ENCODE results near the gene PCDHGA7.
"Not testable (repeated sequence)": the region's sequence is repeated elsewhere in the genome, so short reads cannot be mapped to it uniquely, and the experiment has no call there.

PCDHGA7 gene

GRCh38 chr5:141375444-141376155, 6.9 kb upstream of the PCDHGA7 start:
- peaks cover 11 to 13% of the 10 kb centered on the region in 2 donors for H3K36me3 Mint-ChIP-seq
- not testable (repeated sequence) for H3K4me1 Mint-ChIP-seq; H3K27ac Mint-ChIP-seq; ATAC-seq (replicated peaks); H3K4me3 Mint-ChIP-seq; DNase-seq
- peaks cover 21 to 26% of the 10 kb centered on the region in 2 donors for H3K9me3 Mint-ChIP-seq
- peaks cover 37 to 66% of the 10 kb centered on the region in 2 donors for H3K27me3 Mint-ChIP-seq

GRCh38 chr5:141383345-141383744, 803 bp downstream of the PCDHGA7 start:
- no peak overlapping the region for H3K27ac Mint-ChIP-seq
- H3K9me3 Mint-ChIP-seq = peaks cover 8 to 9% of the 10 kb centered on the region in 2 donors
- peaks cover 58 to 71% of the 10 kb centered on the region in 2 donors for H3K27me3 Mint-ChIP-seq
- peaks cover 0 to 4% of the 10 kb centered on the region in 2 donors for H3K4me1 Mint-ChIP-seq
- H3K36me3 Mint-ChIP-seq = peaks cover 4 to 6% of the 10 kb centered on the region in 2 donors
- ATAC-seq (replicated peaks) = no peak
- H3K4me3 Mint-ChIP-seq = peak overlapping the region in 1 of 2 donors; percentile 81
- DNase-seq = no peak

- peaks cover 9 to 10% of the 10 kb centered on the region in 2 donors for H3K9me3 Mint-ChIP-seq
- H3K4me3 Mint-ChIP-seq = no peak overlapping the region
- DNase-seq (no peak), ATAC-seq (replicated peaks) (no peak)
- H3K36me3 Mint-ChIP-seq = peaks cover 9 to 10% of the 10 kb centered on the region in 2 donors
- peaks cover 71 to 79% of the 10 kb centered on the region in 2 donors for H3K27me3 Mint-ChIP-seq
- peaks cover 0 to 4% of the 10 kb centered on the region in 2 donors for H3K4me1 Mint-ChIP-seq
- H3K27ac Mint-ChIP-seq = no peak overlapping the region
Measured at GRCh38 chr5:141384471-141385267, 2.1 kb downstream of the PCDHGA7 start.

- not testable (repeated sequence) for DNase-seq, H3K27ac Mint-ChIP-seq, H3K4me1 Mint-ChIP-seq
- Mint-ChIP-seq H3K4me3 (peak within 1 kb of the TSS; percentile 57 to 68), H3K9me3 (peaks cover 17 to 19% of the 10 kb centered on the region in 2 donors), H3K36me3 (peaks cover 11 to 19% of the 10 kb centered on the region in 2 donors), H3K27me3 (peaks cover 70 to 85% of the 10 kb centered on the region in 2 donors)
- ATAC-seq (replicated peaks) = peak in 1 of 2 donors; percentile 34
Measured at GRCh38 chr5:141387557-141388311, 5.2 kb downstream of the PCDHGA7 start, which contains the start of gene PCDHGB4. Gene PCDHGB4 (plus strand): TSS chr5:141387698. CDS start chr5:141387885, 187 bp downstream.

- Mint-ChIP-seq H3K4me3 (no peak overlapping the region), H3K27ac (no peak overlapping the region), H3K4me1 (peaks cover 0 to 5% of the 10 kb centered on the region in 2 donors), H3K36me3 (peaks cover 9 to 17% of the 10 kb centered on the region in 2 donors), H3K27me3 (peaks cover 67 to 84% of the 10 kb centered on the region in 2 donors), H3K9me3 (peaks cover 19 to 20% of the 10 kb centered on the region in 2 donors)
- DNase-seq = no peak
- ATAC-seq (replicated peaks) = no peak
Measured at GRCh38 chr5:141388661-141389060, 6.1 kb downstream of the PCDHGA7 start.

- peaks cover 0 to 5% of the 10 kb centered on the region in 2 donors for H3K4me1 Mint-ChIP-seq
- H3K4me3 Mint-ChIP-seq = no peak overlapping the region
- H3K27me3 Mint-ChIP-seq = peaks cover 67 to 83% of the 10 kb centered on the region in 2 donors
- H3K27ac Mint-ChIP-seq = peak overlapping the region; percentile 52
- ATAC-seq (replicated peaks) = no peak
- no peak for DNase-seq
- H3K36me3 Mint-ChIP-seq = peaks cover 13 to 17% of the 10 kb centered on the region in 2 donors
- peaks cover 23 to 25% of the 10 kb centered on the region in 2 donors for H3K9me3 Mint-ChIP-seq
Measured at GRCh38 chr5:141389153-141390042, 6.9 kb downstream of the PCDHGA7 start.

- peak within 1 kb of the TSS; percentile 73 for H3K27ac Mint-ChIP-seq
- DNase-seq = no peak
- H3K36me3 Mint-ChIP-seq = peaks cover 16 to 20% of the 10 kb centered on the region in 2 donors
- peak within 1 kb of the TSS; percentile 2 to 47 for H3K4me3 Mint-ChIP-seq
- H3K27me3 Mint-ChIP-seq = peaks cover 62 to 75% of the 10 kb centered on the region in 2 donors
- peaks cover 20 to 22% of the 10 kb centered on the region in 2 donors for H3K9me3 Mint-ChIP-seq
- H3K4me1 Mint-ChIP-seq = peaks cover 0 to 5% of the 10 kb centered on the region in 2 donors
- no peak for ATAC-seq (replicated peaks)
Measured at GRCh38 chr5:141392429-141393198, 10.1 kb downstream of the PCDHGA7 start, which contains the start of gene PCDHGA8. Gene PCDHGA8 (plus strand): TSS chr5:141392633. CDS start chr5:141392814, 181 bp downstream.

- H3K4me3 Mint-ChIP-seq = no peak overlapping the region
- no peak overlapping the region for H3K27ac Mint-ChIP-seq
- peaks cover 20 to 22% of the 10 kb centered on the region in 2 donors for H3K9me3 Mint-ChIP-seq
- H3K27me3 Mint-ChIP-seq = peaks cover 60 to 73% of the 10 kb centered on the region in 2 donors
- DNase-seq = no peak
- no peak for ATAC-seq (replicated peaks)
- peaks cover 16 to 20% of the 10 kb centered on the region in 2 donors for H3K36me3 Mint-ChIP-seq
- peaks cover 0 to 5% of the 10 kb centered on the region in 2 donors for H3K4me1 Mint-ChIP-seq
Measured at GRCh38 chr5:141393267-141393666, 10.7 kb downstream of the PCDHGA7 start.

GRCh38 chr5:141394401-141395187, 12.1 kb downstream of the PCDHGA7 start:
- not testable (repeated sequence) for H3K27ac Mint-ChIP-seq; DNase-seq; H3K4me3 Mint-ChIP-seq; H3K4me1 Mint-ChIP-seq; ATAC-seq (replicated peaks)
- peaks cover 16 to 17% of the 10 kb centered on the region in 2 donors for H3K36me3 Mint-ChIP-seq
- peaks cover 59 to 72% of the 10 kb centered on the region in 2 donors for H3K27me3 Mint-ChIP-seq
- peaks cover 20 to 23% of the 10 kb centered on the region in 2 donors for H3K9me3 Mint-ChIP-seq

- peaks cover 15 to 17% of the 10 kb centered on the region in 2 donors for H3K36me3 Mint-ChIP-seq
- not testable (repeated sequence) for DNase-seq, H3K4me1 Mint-ChIP-seq
- H3K4me3 Mint-ChIP-seq = peak within 1 kb of the TSS; percentile 65 to 67
- peaks cover 15 to 17% of the 10 kb centered on the region in 2 donors for H3K9me3 Mint-ChIP-seq
- peaks cover 61 to 73% of the 10 kb centered on the region in 2 donors for H3K27me3 Mint-ChIP-seq
- ATAC-seq (replicated peaks) = peak; percentile 60 to 75
- H3K27ac Mint-ChIP-seq = peak within 1 kb of the TSS; percentile 42
Measured at GRCh38 chr5:141397756-141398551, 15.4 kb downstream of the PCDHGA7 start, which contains the start of gene PCDHGB5. Gene PCDHGB5 (plus strand): TSS chr5:141397947. CDS start chr5:141398128, 181 bp downstream.

GRCh38 chr5:141398608-141399007, 16.1 kb downstream of the PCDHGA7 start:
- Mint-ChIP-seq H3K27ac (no peak overlapping the region), H3K9me3 (peaks cover 14 to 17% of the 10 kb centered on the region in 2 donors), H3K4me3 (peak overlapping the region in 1 of 2 donors; percentile 6), H3K4me1 (peaks cover 4 to 6% of the 10 kb centered on the region in 2 donors), H3K27me3 (peaks cover 63 to 74% of the 10 kb centered on the region in 2 donors), H3K36me3 (peaks cover 17 to 19% of the 10 kb centered on the region in 2 donors)
- ATAC-seq (replicated peaks) (no peak), DNase-seq (no peak)
